Sigmoid colon (tissue), 4 donors: Measurements from ENCODE around the gene UBE3C.

Source experiments
- CTCF ChIP-seq, 4 experiments: fragments of 450-650 bp in 3 of 4; fragments of 200-600 bp in 1 of 4; IDR thresholded peaks; one replicate each; pipeline ENCODE4 v1.5.1; 2016 to 2019; ENCODE audit warnings: antibody characterized with exemption in 4 of 4, mild to moderate bottlenecking in 3 of 4, moderate library complexity in 2 of 4
- EP300 ChIP-seq, 4 donors: sonication (generic); formaldehyde crosslinking; IDR thresholded peaks; one replicate each; pipeline ENCODE4 v1.6.1; 2017; ENCODE audit warnings: antibody characterized with exemption in 4 of 4
- POLR2A ChIP-seq, 2 donors: fragments of 450-650 bp; IDR thresholded peaks; one replicate each; pipeline ENCODE4 v1.6.1; 2016; ENCODE audit warnings: antibody characterized with exemption in 2 of 2, mild to moderate bottlenecking in 2 of 2, moderate library complexity in 2 of 2
- POLR2AphosphoS5 ChIP-seq, 4 donors: sonication (generic); formaldehyde crosslinking; IDR thresholded peaks; one replicate each; pipeline ENCODE4 v1.6.1; 2017; ENCODE audit warnings: antibody characterized with exemption in 4 of 4

GRCh38 chr7:157195868-157196267, 57.1 kb downstream of the UBE3C start:
- no peak for TF ChIP-seq POLR2AphosphoS5 (IDR thresholded peaks at IDR 0.05)
- no peak for TF ChIP-seq CTCF (IDR thresholded peaks at IDR 0.05)
- TF ChIP-seq POLR2A (IDR thresholded peaks at IDR 0.05): no peak
- no peak for TF ChIP-seq EP300 (IDR thresholded peaks at IDR 0.05)
